ENCODE measurements around the gene DCLRE1C.

DNA sequence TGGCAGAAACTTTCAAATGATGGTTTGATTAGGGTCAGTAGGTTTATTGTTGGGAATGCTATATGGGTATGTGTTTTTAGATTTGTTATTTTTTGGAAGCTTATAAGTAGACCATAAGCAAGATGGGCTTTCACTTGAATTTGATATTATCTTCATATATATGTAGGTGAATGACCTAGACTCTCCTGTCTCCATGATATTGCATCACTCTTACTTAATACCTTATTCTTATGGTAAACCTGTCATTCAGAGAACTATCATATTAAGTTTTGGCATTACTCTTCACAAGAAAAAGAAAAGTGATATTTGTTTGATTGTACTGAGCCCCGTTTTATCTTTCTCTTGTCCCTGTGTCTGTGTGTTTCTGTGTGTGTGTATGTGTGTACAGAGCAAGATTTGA lies 98.4 kb downstream of the DCLRE1C start:
- no peak for TF ChIP-seq BRCA1 (IDR thresholded peaks at IDR 0.05; ENCODE audit: low read depth, low read length)
- TF ChIP-seq, protein P1, sequence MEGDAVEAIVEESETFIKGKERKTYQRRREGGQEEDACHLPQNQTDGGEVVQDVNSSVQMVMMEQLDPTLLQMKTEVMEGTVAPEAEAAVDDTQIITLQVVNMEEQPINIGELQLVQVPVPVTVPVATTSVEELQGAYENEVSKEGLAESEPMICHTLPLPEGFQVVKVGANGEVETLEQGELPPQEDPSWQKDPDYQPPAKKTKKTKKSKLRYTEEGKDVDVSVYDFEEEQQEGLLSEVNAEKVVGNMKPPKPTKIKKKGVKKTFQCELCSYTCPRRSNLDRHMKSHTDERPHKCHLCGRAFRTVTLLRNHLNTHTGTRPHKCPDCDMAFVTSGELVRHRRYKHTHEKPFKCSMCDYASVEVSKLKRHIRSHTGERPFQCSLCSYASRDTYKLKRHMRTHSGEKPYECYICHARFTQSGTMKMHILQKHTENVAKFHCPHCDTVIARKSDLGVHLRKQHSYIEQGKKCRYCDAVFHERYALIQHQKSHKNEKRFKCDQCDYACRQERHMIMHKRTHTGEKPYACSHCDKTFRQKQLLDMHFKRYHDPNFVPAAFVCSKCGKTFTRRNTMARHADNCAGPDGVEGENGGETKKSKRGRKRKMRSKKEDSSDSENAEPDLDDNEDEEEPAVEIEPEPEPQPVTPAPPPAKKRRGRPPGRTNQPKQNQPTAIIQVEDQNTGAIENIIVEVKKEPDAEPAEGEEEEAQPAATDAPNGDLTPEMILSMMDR (IDR thresholded peaks at IDR 0.05; ENCODE audit: control extremely low read depth in 1 of 3, insufficient read depth in 1 of 3, low read depth in 1 of 3, low read length in 3 of 3): no peak
- no peak for TF ChIP-seq NRF1 (IDR thresholded peaks at IDR 0.05; ENCODE audit: low read depth, low read length)

All from H1 (cell line).